Right lobe of liver (tissue), 4 donors: Measurements from ENCODE around the gene NUBPL.

Experiments used
- CTCF ChIP-seq, 4 donors: fragments of 200-600 bp in 3 of 4; fragments of 450-650 bp in 1 of 4; IDR thresholded peaks; one replicate each; pipeline versions ENCODE4 v1.5.1 to v1.8.0; 2016 to 2022; ENCODE audit warnings: antibody characterized with exemption in 4 of 4, mild to moderate bottlenecking in 2 of 4
- POLR2A ChIP-seq: fragments of 450-650 bp; IDR thresholded peaks from one replicate; pipeline ENCODE4 v1.6.1; 2017; ENCODE audit warnings: antibody characterized with exemption, mild to moderate bottlenecking
- donor health status: DM: no; HTN: no; CAD: no.
- donor health status: DM: no; HTN: no; CAD: no.
- donor health status: DM: no; HTN: yes; CAD: no.

- TF ChIP-seq CTCF (IDR thresholded peaks at IDR 0.05) (no peak), POLR2A (no peak)
Observed at GRCh38 chr14:31559939-31560338, 1.3 kb upstream of the NUBPL start.
